ENCODE data around the gene DCUN1D2. TPM values are rescaled to one million over a fixed set of nuclear protein-coding genes. Genes with fewer than 3 reads are reported as not detected.

The DCUN1D2 gene
- total and polyA plus RNA-seq, 5 donors from 2014 or later = 6.8 to 23.0 (median 9.3) TPM

DNA sequence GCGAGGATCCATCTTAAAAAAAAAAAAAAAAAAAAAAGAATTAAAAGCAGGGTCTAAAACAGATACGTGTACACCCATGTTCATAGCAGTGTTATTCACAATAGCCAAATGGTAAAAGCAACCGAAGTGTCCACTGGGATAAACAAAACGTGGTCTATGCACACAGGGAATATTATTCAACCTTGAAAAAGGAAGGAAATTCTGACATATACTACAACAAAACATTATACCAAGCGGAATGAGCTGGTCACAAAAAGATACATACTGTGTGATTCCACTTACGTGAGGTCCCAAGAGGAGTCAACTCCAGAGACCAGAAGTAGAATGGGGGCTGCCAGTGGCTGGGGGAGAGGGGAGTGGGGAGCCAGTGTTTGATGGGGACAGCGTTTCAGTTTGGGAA, 22.5 kb downstream of the DCUN1D2 start:
- ATAC-seq (ENCODE audit: low read depth in 2 of 2) = no peak
- Histone ChIP-seq H3K27me3 (ENCODE audit: control insufficient read depth, insufficient read depth, low read length) (no peaks in the 10 kb centered on the region), H3K27ac (ENCODE audit: insufficient read depth, low read length, poor library complexity, severe bottlenecking) (no peak overlapping the region), H3K4me1 (ENCODE audit: control insufficient read depth, insufficient read depth, low read length, poor library complexity, severe bottlenecking) (no peaks in the 10 kb centered on the region), H3K4me3 (ENCODE audit: low read depth, low read length) (no peak overlapping the region), H3K36me3 (ENCODE audit: control insufficient read depth, insufficient read depth, low read length) (peaks cover 7% of the 10 kb centered on the region), H3K9me3 (ENCODE audit: control insufficient read depth in 2 of 2, low read length in 2 of 2) (no peaks in the 10 kb centered on the region)
- Mint-ChIP-seq H3K4me1 (peaks cover 0 to 6% (median 2%) of the 10 kb centered on the region in 4 donors), H3K9me3 (no peaks in the 10 kb centered on the region), H3K27me3 (no peaks in the 10 kb centered on the region), H3K36me3 (peaks cover 33% of the 10 kb centered on the region), H3K4me3 (no peak overlapping the region), H3K27ac (no peak overlapping the region)
- no peak for DNase-seq

DNA sequence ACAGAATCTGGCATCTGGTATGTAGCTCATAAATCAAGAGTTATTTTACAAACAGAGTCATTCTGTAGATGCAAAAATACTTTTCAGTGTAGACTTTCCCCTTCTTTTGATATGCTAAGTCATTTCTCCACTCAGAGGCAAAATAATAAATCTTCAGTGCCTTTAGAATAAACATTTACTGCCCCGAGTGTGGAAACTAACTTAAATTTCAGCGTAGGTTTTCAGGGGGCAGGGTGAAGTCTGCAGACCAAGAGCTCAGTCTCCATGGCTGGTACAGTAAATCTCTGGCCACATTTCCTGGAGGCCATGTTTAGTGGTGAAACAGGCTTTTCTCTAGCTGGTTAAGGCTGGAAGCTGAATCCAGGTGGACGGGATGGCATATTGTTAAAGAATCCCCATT, 24.1 kb downstream of the DCUN1D2 start:
- H3K27ac Mint-ChIP-seq = no peak overlapping the region
- no peaks in the 10 kb centered on the region for H3K4me1 ChIP-seq (ENCODE audit: control insufficient read depth, insufficient read depth, low read length, poor library complexity, severe bottlenecking)
- H3K27ac ChIP-seq (ENCODE audit: insufficient read depth, low read length, poor library complexity, severe bottlenecking) = no peak overlapping the region
- peaks cover 0 to 5% (median 2%) of the 10 kb centered on the region in 4 donors for H3K4me1 Mint-ChIP-seq
- no peaks in the 10 kb centered on the region for H3K9me3 ChIP-seq (ENCODE audit: control insufficient read depth in 2 of 2, low read length in 2 of 2)
- peaks cover 8% of the 10 kb centered on the region for H3K36me3 ChIP-seq (ENCODE audit: control insufficient read depth, insufficient read depth, low read length)
- H3K9me3 Mint-ChIP-seq = no peaks in the 10 kb centered on the region
- H3K4me3 Mint-ChIP-seq = no peak overlapping the region
- H3K4me3 ChIP-seq (ENCODE audit: low read depth, low read length) = no peak overlapping the region
- peaks cover 33% of the 10 kb centered on the region for H3K36me3 Mint-ChIP-seq
- H3K27me3 Mint-ChIP-seq = no peaks in the 10 kb centered on the region
- H3K27me3 ChIP-seq (ENCODE audit: control insufficient read depth, insufficient read depth, low read length) = no peaks in the 10 kb centered on the region
- DNase-seq = no peak
- ATAC-seq (ENCODE audit: low read depth in 2 of 2) = no peak

DNA sequence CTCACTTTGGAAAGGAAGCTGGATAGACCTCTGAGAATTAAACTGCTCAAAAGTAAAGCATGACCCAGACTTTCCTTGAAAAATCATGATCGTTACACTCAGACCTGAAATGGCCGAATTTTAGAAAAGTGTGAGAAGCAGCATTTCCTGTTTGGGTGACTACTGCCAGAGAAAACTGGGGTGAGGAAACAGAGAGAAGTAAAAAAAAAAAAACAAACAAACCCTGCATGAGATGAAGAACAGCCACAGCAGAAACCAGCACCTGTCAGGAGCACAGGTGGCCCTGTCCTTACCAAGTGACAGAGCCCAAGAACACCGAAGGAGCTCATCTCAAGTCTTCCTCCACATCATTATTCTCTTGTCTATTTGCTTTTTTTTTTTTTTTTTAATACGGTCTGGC, 25.2 kb downstream of the DCUN1D2 start:
- Histone ChIP-seq H3K4me1 (ENCODE audit: control insufficient read depth, insufficient read depth, low read length, poor library complexity, severe bottlenecking) (no peaks in the 10 kb centered on the region), H3K36me3 (ENCODE audit: control insufficient read depth, insufficient read depth, low read length) (peaks cover 17% of the 10 kb centered on the region), H3K27ac (ENCODE audit: insufficient read depth, low read length, poor library complexity, severe bottlenecking) (no peak overlapping the region), H3K27me3 (ENCODE audit: control insufficient read depth, insufficient read depth, low read length) (no peaks in the 10 kb centered on the region), H3K4me3 (ENCODE audit: low read depth, low read length) (no peak overlapping the region), H3K9me3 (ENCODE audit: control insufficient read depth in 2 of 2, low read length in 2 of 2) (no peaks in the 10 kb centered on the region)
- Mint-ChIP-seq H3K27me3 (no peaks in the 10 kb centered on the region), H3K36me3 (peaks cover 37% of the 10 kb centered on the region), H3K27ac (peak overlapping the region in 1 of 3 donors; percentile 37), H3K4me1 (peaks cover 0 to 5% (median 1%) of the 10 kb centered on the region in 4 donors), H3K4me3 (no peak overlapping the region), H3K9me3 (no peaks in the 10 kb centered on the region)
- ATAC-seq (ENCODE audit: low read depth in 2 of 2) (no peak), DNase-seq (no peak)

DNA sequence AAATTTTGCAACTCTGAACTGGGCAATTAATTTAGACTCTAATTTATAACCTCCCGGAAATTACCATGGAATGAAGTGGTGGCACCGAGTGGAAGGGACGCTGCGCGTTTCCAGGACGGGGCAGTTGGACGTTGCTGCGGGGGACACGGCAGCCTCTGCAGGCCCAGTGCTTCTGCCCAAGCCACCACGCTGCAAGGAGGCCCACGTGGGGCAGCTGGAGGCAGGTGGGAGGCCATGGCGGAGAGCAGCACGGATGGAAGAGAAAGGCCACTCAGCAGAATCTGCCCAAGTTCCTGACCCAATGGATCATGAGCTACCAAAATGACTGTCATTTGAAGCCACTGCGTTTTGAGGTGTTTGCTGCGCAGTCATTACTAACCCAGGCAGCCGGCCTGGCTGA, 26.0 kb downstream of the DCUN1D2 start:
- no peak overlapping the region for H3K4me3 Mint-ChIP-seq
- H3K27ac ChIP-seq (ENCODE audit: insufficient read depth, low read length, poor library complexity, severe bottlenecking) = no peak overlapping the region
- DNase-seq (no peak), ATAC-seq (ENCODE audit: low read depth in 2 of 2) (no peak)
- H3K4me1 ChIP-seq (ENCODE audit: control insufficient read depth, insufficient read depth, low read length, poor library complexity, severe bottlenecking) = no peaks in the 10 kb centered on the region
- no peaks in the 10 kb centered on the region for H3K9me3 Mint-ChIP-seq
- peaks cover 17% of the 10 kb centered on the region for H3K36me3 ChIP-seq (ENCODE audit: control insufficient read depth, insufficient read depth, low read length)
- H3K27me3 Mint-ChIP-seq = no peaks in the 10 kb centered on the region
- no peaks in the 10 kb centered on the region for H3K9me3 ChIP-seq (ENCODE audit: control insufficient read depth in 2 of 2, low read length in 2 of 2)
- H3K36me3 Mint-ChIP-seq = peaks cover 36% of the 10 kb centered on the region
- no peaks in the 10 kb centered on the region for H3K27me3 ChIP-seq (ENCODE audit: control insufficient read depth, insufficient read depth, low read length)
- no peak overlapping the region for H3K4me3 ChIP-seq (ENCODE audit: low read depth, low read length)
- H3K27ac Mint-ChIP-seq = no peak overlapping the region
- peaks cover 0 to 5% (median 1%) of the 10 kb centered on the region in 4 donors for H3K4me1 Mint-ChIP-seq

DNA sequence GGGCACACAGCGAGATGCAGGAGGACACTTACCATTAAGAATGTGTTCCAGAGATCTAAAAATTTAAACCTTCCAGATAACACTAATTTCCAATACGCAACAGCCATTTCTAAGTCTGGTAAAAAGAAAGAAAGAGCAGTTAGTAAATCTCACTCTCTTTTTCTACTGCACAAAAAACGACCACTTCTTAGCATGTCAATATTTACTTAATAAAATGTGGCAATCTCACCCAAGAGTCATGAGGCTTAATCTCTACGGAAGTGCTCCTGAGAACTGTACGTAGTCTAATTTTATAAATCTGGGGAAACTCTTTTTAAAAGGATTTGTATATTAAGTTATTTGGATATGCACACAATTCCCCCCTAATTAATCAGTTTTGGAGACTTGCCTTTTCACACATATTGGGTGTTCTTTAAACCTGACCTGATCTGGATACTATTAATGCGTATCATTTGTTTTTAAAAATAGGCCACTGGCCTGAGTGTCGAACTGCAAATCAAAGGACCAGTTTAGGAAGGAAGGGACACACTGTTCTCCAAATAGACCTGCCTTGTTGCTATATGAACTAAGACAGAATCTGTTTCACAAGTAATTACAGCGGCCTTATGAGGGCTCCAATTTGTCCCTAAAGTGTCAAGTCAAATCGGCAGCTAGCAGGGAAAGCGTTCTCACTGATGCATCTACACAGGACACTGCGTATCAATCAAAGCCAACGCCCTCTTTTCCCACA, 29.3 kb downstream of the DCUN1D2 start:
- H3K4me1 ChIP-seq (ENCODE audit: control insufficient read depth, insufficient read depth, low read length, poor library complexity, severe bottlenecking) = no peaks in the 10 kb centered on the region
- no peaks in the 10 kb centered on the region for H3K27me3 ChIP-seq (ENCODE audit: control insufficient read depth, insufficient read depth, low read length)
- no peaks in the 10 kb centered on the region for H3K9me3 Mint-ChIP-seq
- H3K36me3 ChIP-seq (ENCODE audit: control insufficient read depth, insufficient read depth, low read length) = peaks cover 36% of the 10 kb centered on the region
- no peak overlapping the region for H3K4me3 Mint-ChIP-seq
- no peak for ATAC-seq (ENCODE audit: low read depth in 2 of 2)
- H3K4me1 Mint-ChIP-seq = peaks cover 0 to 5% (median 1%) of the 10 kb centered on the region in 4 donors
- no peaks in the 10 kb centered on the region for H3K9me3 ChIP-seq (ENCODE audit: control insufficient read depth in 2 of 2, low read length in 2 of 2)
- H3K27ac Mint-ChIP-seq = no peak overlapping the region
- peaks cover 40% of the 10 kb centered on the region for H3K36me3 Mint-ChIP-seq
- H3K27ac ChIP-seq (ENCODE audit: insufficient read depth, low read length, poor library complexity, severe bottlenecking) = no peak overlapping the region
- H3K27me3 Mint-ChIP-seq = no peaks in the 10 kb centered on the region
- H3K4me3 ChIP-seq (ENCODE audit: low read depth, low read length) = no peak overlapping the region
- no peak for DNase-seq

DNA sequence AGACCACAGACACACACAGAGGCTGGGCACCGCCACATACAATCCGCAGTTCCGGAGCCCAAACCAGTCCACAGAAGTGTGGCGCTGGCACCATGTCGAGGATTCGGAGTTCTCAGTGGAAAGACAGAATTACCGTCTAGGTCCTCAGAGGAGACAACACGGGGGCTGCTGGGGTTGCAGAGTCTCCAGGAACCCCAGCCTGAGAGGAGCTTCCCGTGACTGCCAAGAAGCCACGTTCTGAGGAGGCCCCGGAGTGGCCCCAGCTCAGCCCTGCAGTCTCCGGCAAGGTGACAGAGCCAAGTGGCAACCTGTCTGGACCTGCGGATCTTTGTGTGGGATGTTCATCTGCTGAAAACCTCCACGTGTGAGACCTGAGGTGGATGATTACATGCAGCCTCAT, 29.9 kb downstream of the DCUN1D2 start:
- peaks cover 36% of the 10 kb centered on the region for H3K36me3 ChIP-seq (ENCODE audit: control insufficient read depth, insufficient read depth, low read length)
- no peaks in the 10 kb centered on the region for H3K27me3 ChIP-seq (ENCODE audit: control insufficient read depth, insufficient read depth, low read length)
- no peak for ATAC-seq (ENCODE audit: low read depth in 2 of 2)
- no peak overlapping the region for H3K27ac ChIP-seq (ENCODE audit: insufficient read depth, low read length, poor library complexity, severe bottlenecking)
- H3K9me3 ChIP-seq (ENCODE audit: control insufficient read depth in 2 of 2, low read length in 2 of 2) = no peaks in the 10 kb centered on the region
- no peaks in the 10 kb centered on the region for H3K27me3 Mint-ChIP-seq
- H3K9me3 Mint-ChIP-seq = no peaks in the 10 kb centered on the region
- no peak overlapping the region for H3K4me3 ChIP-seq (ENCODE audit: low read depth, low read length)
- H3K4me3 Mint-ChIP-seq = no peak overlapping the region
- H3K27ac Mint-ChIP-seq = no peak overlapping the region
- no peak for DNase-seq
- peaks cover 43% of the 10 kb centered on the region for H3K36me3 Mint-ChIP-seq
- peaks cover 0 to 5% (median 1%) of the 10 kb centered on the region in 4 donors for H3K4me1 Mint-ChIP-seq
- H3K4me1 ChIP-seq (ENCODE audit: control insufficient read depth, insufficient read depth, low read length, poor library complexity, severe bottlenecking) = no peaks in the 10 kb centered on the region

DNA sequence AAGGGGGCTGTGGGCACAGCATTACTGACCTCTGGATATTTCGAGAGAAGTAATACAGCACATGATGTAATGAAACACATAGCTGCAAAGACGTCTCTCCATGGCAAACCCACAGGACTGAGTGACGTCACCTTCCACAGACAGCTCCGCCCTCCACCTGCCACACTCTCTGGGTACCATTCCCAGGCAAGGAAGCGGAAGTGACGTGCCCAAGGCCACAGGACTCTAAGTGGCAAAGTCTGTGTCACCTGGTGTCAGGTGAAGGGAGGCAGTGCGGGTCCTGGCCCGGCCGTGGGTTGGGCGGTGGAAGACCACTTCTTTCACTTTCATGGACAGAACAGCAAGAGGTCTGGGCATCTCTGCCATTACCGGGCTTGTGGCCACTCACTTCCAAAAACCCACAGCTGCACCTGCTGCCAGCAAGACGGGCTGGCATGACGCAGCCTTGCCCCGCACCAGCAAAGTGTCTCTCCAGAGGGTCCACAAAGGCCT, 30.4 kb downstream of the DCUN1D2 start:
- Mint-ChIP-seq H3K9me3 (no peaks in the 10 kb centered on the region), H3K36me3 (peaks cover 43% of the 10 kb centered on the region), H3K27ac (no peak overlapping the region), H3K27me3 (no peaks in the 10 kb centered on the region), H3K4me3 (no peak overlapping the region), H3K4me1 (peaks cover 0 to 3% (median under 1%) of the 10 kb centered on the region in 4 donors)
- Histone ChIP-seq H3K27ac (ENCODE audit: insufficient read depth, low read length, poor library complexity, severe bottlenecking) (no peak overlapping the region), H3K27me3 (ENCODE audit: control insufficient read depth, insufficient read depth, low read length) (no peaks in the 10 kb centered on the region), H3K4me1 (ENCODE audit: control insufficient read depth, insufficient read depth, low read length, poor library complexity, severe bottlenecking) (no peaks in the 10 kb centered on the region), H3K36me3 (ENCODE audit: control insufficient read depth, insufficient read depth, low read length) (peaks cover 36% of the 10 kb centered on the region), H3K9me3 (ENCODE audit: control insufficient read depth in 2 of 2, low read length in 2 of 2) (no peaks in the 10 kb centered on the region), H3K4me3 (ENCODE audit: low read depth, low read length) (no peak overlapping the region)
- DNase-seq = no peak
- no peak for ATAC-seq (ENCODE audit: low read depth in 2 of 2)

Measured in CD4-positive, CD25-positive, alpha-beta regulatory T cell (primary cell).